Cardiac fibroblast (primary cell): ENCODE measurements around the gene MCTP1.

Source experiments
- DNase-seq, 2 donors: peaks; one replicate each; pipeline versions ENCODE4 v3.0.0 to v3.0.0-alpha.2; 2010; ENCODE audit warnings: low read depth in 2 of 2
- H3K4me3 ChIP-seq, 2 donors: replicated peaks in 1 of 2; 1 replicate in 1 of 2; 2 replicates in 1 of 2; pipeline ENCODE4 v1.5.1; 2011; ENCODE audit warnings: low read depth in 2 of 2, low read length in 2 of 2, mild to moderate bottlenecking in 2 of 2, moderate library complexity in 1 of 2
- TF ChIP-seq, protein P1 (sequence below): IDR thresholded peaks from one replicate; pipeline ENCODE4 v1.5.1; 2011; ENCODE audit warnings: low read depth, mild to moderate bottlenecking, low read length, inconsistent platforms

The MCTP1 gene

DNA sequence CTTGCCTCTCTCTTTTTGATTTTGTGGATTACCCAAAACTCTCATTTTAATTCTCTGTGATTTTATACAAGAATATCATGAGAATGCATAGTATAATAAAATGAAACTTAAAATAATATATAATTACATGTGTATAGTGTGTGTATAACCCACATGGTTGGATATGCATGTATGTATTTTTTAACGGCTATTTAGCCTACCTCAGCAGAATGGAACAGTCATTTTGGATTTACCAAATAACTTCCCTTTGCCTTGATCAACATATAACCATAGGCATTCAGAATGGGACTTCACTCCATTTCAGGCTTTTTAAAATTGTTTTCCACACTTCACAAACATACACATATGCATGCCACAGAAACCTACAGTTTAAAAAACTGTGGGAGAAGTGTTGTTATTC is 505.2 kb downstream of the MCTP1 start:
- TF ChIP-seq, protein P1, sequence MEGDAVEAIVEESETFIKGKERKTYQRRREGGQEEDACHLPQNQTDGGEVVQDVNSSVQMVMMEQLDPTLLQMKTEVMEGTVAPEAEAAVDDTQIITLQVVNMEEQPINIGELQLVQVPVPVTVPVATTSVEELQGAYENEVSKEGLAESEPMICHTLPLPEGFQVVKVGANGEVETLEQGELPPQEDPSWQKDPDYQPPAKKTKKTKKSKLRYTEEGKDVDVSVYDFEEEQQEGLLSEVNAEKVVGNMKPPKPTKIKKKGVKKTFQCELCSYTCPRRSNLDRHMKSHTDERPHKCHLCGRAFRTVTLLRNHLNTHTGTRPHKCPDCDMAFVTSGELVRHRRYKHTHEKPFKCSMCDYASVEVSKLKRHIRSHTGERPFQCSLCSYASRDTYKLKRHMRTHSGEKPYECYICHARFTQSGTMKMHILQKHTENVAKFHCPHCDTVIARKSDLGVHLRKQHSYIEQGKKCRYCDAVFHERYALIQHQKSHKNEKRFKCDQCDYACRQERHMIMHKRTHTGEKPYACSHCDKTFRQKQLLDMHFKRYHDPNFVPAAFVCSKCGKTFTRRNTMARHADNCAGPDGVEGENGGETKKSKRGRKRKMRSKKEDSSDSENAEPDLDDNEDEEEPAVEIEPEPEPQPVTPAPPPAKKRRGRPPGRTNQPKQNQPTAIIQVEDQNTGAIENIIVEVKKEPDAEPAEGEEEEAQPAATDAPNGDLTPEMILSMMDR = no peak
- no peak for DNase-seq
- no peak overlapping the region for H3K4me3 ChIP-seq

- H3K4me3 ChIP-seq = no peak overlapping the region
- TF ChIP-seq, protein P1 = no peak
- no peak for DNase-seq
Measured at GRCh38 chr5:94778732-94779131, 506.2 kb downstream of the MCTP1 start.

DNA sequence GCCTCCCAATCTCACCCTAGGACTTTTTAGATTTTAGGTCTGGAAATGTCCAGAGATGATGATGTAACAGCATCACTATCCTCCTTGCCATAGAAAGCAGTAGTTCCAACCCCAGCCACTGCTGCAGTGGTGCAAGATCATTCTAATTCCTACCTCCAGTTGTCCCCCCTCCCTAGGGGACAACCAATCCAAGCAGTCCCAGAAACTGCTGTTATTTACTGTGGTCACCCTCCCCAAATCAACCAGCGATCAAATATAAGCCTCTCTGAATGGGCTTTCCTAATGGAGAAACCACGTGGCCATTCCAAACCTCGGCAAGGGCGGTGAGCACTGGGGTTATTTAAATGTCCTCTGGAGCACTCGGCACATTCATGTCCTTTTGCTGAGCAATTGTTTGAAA is 506.6 kb downstream of the MCTP1 start:
- TF ChIP-seq, protein P1 = no peak
- H3K4me3 ChIP-seq = no peak overlapping the region

DNA sequence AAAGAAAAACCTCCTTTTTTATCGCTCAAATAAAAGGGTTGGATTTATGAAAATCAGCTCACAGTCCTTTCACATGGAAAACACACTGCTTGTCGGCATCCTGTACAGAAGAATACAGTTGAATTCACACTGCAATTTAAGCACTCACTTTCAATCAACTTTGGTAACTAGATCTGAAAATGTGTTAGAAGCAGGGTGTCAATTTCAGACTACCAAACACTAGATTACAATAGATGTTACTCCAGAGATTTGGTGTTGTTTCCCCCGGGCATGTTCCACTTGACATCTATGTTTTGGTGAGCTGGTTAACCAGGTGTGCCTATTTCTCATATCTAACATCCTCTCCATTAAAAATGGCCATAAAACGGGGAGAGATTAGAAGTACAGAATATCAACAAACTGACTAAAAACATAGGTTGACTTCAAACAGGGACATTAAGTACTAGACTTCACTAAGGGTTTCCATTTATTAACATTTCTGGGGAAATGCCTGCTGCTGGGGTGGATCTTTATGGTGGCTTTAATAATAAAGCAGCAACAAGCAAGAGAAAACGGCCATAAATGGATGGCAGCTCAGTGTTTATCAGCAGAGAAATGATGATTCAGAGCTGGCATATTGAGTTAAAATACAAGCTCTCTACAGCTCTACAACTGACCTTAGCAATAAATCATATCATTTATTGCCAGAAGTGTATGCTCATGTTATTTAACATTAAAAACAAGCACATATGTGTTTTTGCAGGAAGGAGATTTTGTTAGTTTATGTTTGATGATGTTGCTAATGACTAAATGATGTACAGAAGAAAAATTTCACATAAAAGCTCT is 507.6 kb downstream of the MCTP1 start:
- no peak overlapping the region for H3K4me3 ChIP-seq
- no peak for DNase-seq
- TF ChIP-seq, protein P1 = no peak

More for the DNA sequence above, 506.6 kb downstream of the MCTP1 start:
- no peak for DNase-seq

DNA sequence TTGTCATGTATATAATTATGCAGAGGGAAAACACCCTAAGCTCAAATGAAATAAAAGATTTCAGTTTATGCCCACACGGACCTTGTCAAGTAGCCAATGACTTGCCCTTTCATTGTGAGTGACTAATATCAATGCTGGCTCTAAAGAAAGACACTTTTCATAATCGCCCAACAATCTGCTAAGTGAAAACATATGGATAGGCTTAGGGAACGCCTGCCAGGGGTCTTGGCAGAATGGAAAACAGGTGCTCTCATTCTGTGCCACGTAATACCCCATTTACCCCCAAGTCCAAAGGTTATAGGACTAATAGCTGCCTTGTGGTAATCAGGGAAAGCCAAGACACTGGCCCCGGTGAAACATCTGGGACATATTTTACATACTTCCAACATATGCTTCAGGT is 508.7 kb downstream of the MCTP1 start:
- H3K4me3 ChIP-seq = no peak overlapping the region
- DNase-seq = peak in 1 of 2 donors; percentile 10
- TF ChIP-seq, protein P1 = no peak

- TF ChIP-seq, protein P1 = no peak
- DNase-seq = no peak
- no peak overlapping the region for H3K4me3 ChIP-seq
Measured at GRCh38 chr5:94775088-94775487, 509.8 kb downstream of the MCTP1 start.
